GM21423 (cell line): ENCODE measurements around the gene CC2D2A.

ENCODE experiments used
- ATAC-seq: cut with Tn5 transposase; IDR thresholded peaks from one replicate; pipeline ENCODE4 v1.9.1; 2021; ENCODE audit warnings: mild to moderate bottlenecking, moderate library complexity; ENCODE audit not compliant: unreplicated experiment

The CC2D2A gene

GRCh38 chr4:15636818-15637217 is 167.1 kb downstream of the CC2D2A start:
- no peak for ATAC-seq

- no peak for ATAC-seq
These were observed 168.7 kb downstream of the CC2D2A start for GRCh38 chr4:15638418-15638817.

DNA sequence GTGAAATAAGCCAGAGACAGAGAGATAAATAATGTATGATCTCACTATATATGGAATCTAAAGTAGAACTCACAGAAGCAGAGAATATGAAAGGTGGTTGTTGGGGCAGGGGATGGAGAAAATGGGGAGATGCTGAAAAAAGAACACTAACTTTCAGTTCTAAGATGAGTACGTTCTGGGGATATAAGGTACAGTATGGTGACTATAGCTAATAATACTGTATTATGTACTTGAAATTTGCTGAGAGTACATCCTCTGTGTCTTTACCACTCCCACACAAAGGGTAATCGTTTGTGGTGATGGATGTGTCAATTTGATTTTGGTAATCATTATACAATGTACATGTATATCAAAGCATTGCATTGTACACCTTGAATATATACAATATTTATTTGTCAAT is 178.9 kb downstream of the CC2D2A start:
- peak; percentile 40 for ATAC-seq

DNA sequence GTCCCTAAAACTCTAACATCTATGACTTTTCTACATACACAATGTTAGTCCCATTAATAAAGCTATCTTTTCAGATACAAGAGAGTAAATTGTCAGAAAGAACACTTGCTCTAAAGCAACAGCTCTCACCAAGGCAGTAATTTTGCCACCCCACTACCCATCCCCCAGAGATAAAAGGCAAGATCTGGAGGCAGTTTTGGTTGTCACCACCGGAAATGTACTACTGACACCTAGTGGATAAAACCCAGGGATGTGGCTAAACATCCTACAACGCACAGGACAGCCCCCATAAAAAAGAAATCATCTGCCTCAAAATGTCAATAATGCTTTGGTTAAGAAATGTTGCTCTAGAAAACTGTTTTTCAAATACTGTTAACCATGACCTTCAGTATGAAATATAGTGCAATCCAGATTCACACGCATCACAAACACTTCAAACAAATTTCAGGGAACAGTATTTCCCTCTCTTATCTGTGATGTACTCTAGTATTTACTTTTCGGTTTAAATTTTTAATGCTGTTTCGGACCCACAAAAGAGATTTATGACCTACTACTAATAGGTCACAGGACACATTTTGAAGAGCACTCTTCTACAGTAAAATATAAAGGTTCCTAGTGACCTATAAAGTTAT is 180.3 kb downstream of the CC2D2A start:
- peak; percentile 38 for ATAC-seq
